Stimulated activated CD4-positive, alpha-beta T cell treated with anti-CD3 and anti-CD28 coated beads, Interleukin-1b, Interleukin-23, amount 100 ng/mL, for 24 hours (primary cell): ENCODE data around the gene JMY.
"Not testable (repeated sequence)": the region's sequence is repeated elsewhere in the genome, so short reads cannot be mapped to it uniquely, and the experiment has no call there.

Experiments used
- DNase-seq, 4 experiments: peaks; one replicate each; pipeline ENCODE4 v3.0.0-alpha.2; 2020; ENCODE audit warnings: low read depth in 4 of 4, low spot score in 1 of 4

JMY gene

DNA sequence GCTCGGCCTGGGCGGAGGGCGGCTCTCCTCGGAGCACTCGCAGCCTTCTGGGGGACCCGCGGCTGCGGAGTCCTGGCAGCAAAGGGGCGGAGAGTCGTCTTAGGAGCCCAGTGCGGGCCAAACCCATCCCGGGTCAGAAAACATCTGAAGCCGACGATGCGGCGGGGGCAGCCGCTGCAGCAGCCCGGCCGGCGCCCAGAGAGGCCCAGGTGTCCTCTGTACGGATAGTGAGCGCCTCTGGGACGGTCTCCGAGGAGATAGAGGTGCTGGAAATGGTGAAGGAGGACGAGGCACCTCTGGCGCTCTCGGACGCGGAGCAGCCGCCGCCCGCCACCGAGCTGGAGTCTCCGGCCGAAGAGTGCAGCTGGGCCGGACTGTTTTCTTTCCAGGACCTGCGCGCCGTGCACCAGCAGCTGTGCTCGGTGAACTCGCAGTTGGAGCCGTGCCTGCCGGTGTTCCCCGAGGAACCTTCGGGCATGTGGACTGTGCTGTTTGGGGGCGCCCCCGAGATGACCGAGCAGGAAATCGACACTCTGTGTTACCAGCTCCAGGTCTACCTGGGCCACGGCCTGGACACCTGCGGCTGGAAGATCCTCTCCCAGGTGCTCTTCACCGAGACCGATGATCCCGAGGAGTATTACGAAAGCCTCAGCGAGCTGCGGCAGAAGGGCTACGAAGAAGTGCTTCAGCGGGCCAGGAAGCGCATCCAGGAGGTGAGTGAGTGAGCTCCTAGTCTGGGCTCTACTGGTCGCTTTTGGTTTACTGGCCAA lies 1.2 kb downstream of the JMY start:
- peak in 3 of 4 experiments; percentile 8 to 17 (median 17) for DNase-seq

GRCh38 chr5:79237740-79238560 lies 2.0 kb downstream of the JMY start:
- no peak for DNase-seq

- no peak for DNase-seq
These were observed 4.6 kb downstream of the JMY start for GRCh38 chr5:79240561-79240960.

DNA sequence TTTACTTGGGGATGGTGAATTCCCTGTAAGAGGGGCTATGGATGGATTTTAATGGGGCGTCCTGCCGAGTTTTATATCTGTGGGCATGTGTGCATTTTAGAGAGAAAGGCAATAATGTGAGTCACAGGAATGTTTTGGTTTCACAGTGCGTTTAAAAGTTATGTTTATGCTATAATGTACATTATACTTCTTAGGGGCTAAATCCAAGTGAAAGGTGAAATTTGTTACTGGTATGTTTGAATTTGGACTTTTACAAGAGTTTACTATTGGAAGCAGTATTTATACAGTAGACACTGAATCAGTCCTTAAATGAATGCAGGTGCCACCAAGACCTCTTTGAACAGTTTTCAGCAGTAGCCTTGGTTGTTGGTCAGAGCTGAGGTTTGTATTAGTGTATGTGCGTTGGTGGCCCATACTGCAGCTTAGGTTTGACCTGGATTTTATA lies 5.6 kb downstream of the JMY start:
- DNase-seq: no peak

GRCh38 chr5:79242242-79243039 lies 6.5 kb downstream of the JMY start:
- DNase-seq: no peak

GRCh38 chr5:79243224-79243623 lies 7.3 kb downstream of the JMY start:
- no peak for DNase-seq

DNA sequence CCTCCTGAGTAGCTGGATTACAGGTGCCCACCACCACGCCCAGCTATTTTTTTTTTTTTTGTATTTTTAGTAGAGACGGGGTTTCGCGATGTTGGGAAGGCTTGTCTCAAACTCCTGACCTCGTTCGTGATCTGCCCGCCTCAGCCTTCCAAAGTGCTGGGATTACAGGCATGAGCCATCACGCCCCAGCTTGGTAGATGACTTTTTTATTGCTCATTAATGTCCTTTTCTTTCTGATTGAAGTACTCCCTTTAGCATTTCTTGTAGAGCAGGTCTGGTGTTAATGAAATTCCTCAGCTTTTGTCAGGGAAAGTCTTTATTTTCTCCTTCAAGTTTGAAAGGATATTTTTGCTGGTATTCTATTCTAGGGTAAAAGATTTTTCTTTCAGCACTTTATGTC lies 18.1 kb downstream of the JMY start:
- not testable (repeated sequence) for DNase-seq

DNA sequence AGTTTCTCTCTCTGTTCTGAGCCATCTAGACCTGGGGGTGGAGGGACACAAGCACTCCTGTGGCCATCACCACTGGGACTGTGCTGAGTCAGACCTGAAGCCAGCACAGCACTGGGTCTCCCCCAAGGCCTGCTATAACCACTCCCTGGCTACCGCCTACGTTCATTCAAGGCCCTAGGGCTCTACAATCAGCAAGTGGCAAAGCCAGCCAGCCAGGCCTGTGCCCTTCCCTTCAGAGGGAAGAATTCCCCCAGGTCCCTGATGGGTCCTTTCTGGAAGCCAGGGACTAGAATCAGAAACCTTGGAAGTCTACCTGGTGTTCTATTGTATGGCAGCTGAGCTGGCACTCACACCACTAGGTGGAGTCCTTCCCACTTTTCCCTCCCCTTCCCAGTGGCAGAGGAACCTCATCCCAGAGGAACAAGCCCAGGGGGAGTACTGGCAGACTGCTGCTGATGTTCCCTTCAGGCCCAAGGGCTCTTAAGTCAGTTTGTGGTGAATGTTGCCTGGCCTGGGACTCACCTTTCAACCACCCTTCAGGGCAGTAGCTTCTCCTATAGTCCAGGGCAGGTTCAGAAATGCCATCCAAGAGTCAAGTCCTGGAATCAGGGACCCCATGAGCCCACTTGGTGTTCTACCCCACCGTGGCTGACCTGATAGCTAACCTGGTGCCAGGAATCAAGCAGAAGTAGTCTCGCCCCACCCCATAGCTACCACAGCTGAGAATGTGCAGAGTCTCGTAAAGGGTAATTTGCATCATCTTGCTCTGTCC lies 20.0 kb downstream of the JMY start:
- DNase-seq: no peak

- DNase-seq: no peak
These were observed 20.6 kb downstream of the JMY start for GRCh38 chr5:79256563-79256962.

- DNase-seq: no peak
These were observed 21.4 kb downstream of the JMY start for GRCh38 chr5:79257314-79257713.

DNA sequence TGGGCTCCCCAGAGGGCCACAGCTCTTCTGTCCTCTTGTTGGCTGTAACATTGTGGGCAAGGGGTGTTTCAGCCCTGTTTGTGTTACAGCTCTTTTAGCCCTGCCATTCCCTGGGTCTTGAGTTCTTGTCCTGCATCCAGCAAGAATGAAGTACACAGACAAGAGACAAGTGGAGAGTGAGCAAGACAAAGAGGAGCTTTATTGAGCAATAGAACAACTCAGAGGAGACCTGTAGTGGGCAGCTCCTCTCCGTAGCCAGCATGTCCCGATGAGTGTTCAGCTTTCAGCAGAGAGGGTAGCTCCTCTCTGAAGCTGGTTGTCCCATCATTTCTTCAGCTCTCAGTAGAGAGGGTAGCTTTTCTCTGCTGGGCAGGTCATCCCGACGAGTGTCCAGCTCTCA lies 22.9 kb downstream of the JMY start:
- DNase-seq: no peak

DNA sequence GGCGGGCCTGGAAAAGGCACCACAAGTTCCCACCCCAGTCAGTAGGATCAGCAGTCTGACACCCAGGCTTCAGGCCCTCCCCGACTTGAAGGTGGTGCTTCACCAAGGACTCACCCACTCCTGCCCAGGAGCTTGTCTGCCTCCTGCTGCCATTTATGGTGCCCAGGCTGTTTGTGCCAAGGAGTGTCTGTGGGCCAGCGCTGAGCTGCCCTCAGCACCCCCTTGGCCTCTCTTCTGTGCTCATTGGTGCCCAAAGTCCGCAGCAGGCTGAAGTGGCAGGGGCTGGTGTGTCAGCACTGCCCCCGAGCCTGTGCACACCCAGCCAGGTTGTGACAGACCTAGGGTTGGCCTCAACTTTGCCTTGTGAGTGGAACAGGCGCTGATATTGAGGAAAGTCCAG lies 23.5 kb downstream of the JMY start:
- no peak for DNase-seq

- no peak for DNase-seq
These were observed 23.9 kb downstream of the JMY start for GRCh38 chr5:79259810-79260209.

- DNase-seq: no peak
These were observed 26.0 kb downstream of the JMY start for GRCh38 chr5:79261897-79262296.

DNA sequence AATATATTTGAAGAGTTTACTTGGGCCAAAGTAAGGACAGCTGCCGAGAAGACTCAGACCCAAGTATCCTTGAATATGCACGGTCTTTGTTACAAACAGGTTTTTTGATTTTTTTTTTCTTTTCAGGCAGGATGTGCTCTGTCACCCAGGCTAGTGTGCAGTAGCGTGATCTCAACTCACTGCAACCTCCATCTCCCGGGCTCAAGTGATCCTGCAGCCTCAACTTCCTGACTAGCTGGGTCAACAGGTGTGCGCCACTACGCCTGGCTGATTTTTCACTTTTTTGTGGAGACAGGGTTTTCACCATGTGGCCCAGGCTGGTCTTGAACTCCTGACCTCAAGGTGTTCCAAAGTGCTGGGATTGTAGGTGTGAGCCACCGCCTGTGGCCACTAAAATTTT lies 27.4 kb downstream of the JMY start:
- no peak for DNase-seq

DNA sequence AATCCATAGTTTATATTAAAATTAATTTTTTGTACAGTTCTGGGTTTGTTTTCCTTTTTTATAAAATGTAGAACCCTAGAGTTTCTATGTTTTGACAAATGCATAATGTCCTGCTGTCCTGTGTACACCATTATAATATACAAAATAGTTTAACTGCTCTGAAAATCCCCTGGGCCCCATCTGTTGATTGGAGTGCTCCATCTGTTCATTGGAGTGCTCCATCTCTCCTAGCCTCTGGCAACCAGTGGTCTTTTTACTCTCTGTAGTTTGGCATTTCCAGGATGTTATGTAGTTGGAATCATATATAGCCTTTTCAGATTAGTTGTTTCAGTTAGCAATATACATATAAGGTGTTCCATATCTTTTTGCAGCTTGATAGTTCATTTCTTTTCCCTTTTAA lies 31.2 kb downstream of the JMY start:
- no peak for DNase-seq

- no peak for DNase-seq
These were observed 33.8 kb downstream of the JMY start for GRCh38 chr5:79269733-79270166.

DNA sequence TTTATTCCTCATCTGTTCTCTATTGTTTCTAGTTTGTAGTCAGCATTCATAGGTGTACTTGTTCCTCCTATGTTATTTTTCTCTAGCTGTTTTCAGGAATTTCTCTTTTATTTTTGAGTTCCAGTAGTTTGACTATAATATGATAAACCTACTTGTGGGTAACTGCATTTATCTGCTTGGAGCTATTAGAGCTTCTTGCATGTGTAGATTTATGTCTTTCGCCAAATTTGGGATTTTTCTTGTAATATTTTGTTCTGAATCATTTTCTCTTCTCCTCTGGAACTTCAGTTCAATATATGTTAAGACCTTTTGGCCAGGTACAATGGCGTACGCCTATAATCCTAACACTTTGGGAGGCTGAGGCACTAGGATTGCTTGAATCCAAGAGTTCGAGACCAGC lies 37.4 kb downstream of the JMY start:
- no peak for DNase-seq

GRCh38 chr5:79284846-79285245 lies 48.9 kb downstream of the JMY start:
- no peak for DNase-seq

DNA sequence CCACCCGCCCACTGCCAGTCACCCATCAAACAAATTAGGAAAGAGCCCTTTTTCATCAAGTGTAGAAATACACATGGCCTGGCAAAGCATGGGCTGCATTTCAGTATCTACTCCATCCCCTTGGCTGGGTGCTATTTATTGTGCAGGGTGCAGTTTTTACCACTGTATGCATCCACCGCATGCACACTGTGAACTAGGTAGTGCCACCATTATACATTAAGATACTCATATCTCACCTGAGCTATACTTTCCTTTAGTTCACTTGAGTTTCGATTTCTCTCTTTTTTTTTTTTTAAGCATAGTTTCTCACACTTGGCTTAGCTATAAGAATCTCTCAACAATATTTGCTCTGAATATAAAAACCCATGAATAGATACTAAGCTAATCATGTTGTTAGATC lies 49.4 kb downstream of the JMY start:
- DNase-seq: no peak

DNA sequence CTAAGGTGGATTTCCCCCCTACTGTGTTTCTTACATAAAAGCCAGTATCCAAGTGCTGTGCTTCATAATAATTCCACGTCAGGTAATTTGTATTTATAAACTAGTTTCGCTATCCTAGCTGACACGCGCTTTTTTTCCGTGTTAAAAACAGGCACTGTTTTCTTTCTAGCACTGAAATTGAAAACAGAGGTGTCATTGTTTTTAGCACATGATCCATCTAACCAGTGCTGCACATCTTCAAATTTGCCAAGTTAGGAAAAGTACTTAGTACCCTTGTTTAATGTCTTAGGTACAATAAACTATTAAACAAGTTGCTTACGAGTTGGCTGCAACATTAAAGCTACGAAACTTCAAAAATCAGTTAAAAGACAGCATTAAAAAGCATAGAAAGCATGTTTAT lies 49.9 kb downstream of the JMY start:
- DNase-seq: no peak
